ACC112 (cell line): ENCODE results near the gene LYPD6B.

Source experiments
- H2AFZ ChIP-seq: fragments of 200-600 bp; sonication (generic); one replicate; pipeline ENCODE4 v1.6.0; 2017; ENCODE audit warnings: antibody characterized with exemption, low read length; ENCODE audit not compliant: unreplicated experiment
- H3K27ac ChIP-seq: fragments of 200-600 bp; sonication (generic); 2 replicates; pipeline ENCODE4 v1.5.1; 2014; ENCODE audit warnings: low read depth, mild to moderate bottlenecking, antibody characterized with exemption, low read length, moderate library complexity
- H3K27me3 ChIP-seq: fragments of 200-600 bp; sonication (generic); 2 replicates; pipeline ENCODE4 v1.6.1; 2014; ENCODE audit warnings: mild to moderate bottlenecking, antibody characterized with exemption, low read length, moderate library complexity, mixed read lengths; ENCODE audit not compliant: insufficient read depth
- H3K36me3 ChIP-seq: fragments of 200-600 bp; sonication (generic); 2 replicates; pipeline ENCODE4 v1.6.1; 2016; ENCODE audit warnings: mild to moderate bottlenecking, antibody characterized with exemption, low read length, moderate library complexity, mixed read lengths; ENCODE audit not compliant: insufficient read depth
- H3K4me1 ChIP-seq: fragments of 200-600 bp; sonication (generic); one replicate; pipeline ENCODE4 v1.6.1; 2016; ENCODE audit warnings: low read length, mixed read lengths; ENCODE audit not compliant: insufficient read depth, unreplicated experiment, control insufficient read depth
- H3K4me3 ChIP-seq: fragments of 200-600 bp; sonication (generic); 2 replicates; pipeline ENCODE4 v1.5.1; 2014; ENCODE audit warnings: mild to moderate bottlenecking, low read depth, low read length
- H3K79me2 ChIP-seq: fragments of 200-600 bp; sonication (generic); one replicate; pipeline ENCODE4 v1.6.0; 2016; ENCODE audit warnings: low read length; ENCODE audit not compliant: control insufficient read depth, unreplicated experiment, insufficient read depth

The LYPD6B gene

GRCh38 chr2:149175956-149176355 lies 137.5 kb downstream of the LYPD6B start:
- Histone ChIP-seq H3K36me3 (no peaks in the 10 kb centered on the region), H3K4me1 (no peaks in the 10 kb centered on the region), H3K79me2 (no peaks in the 10 kb centered on the region), H3K27me3 (no peaks in the 10 kb centered on the region), H2AFZ (no peak overlapping the region), H3K4me3 (no peak overlapping the region), H3K27ac (no peak overlapping the region)

DNA sequence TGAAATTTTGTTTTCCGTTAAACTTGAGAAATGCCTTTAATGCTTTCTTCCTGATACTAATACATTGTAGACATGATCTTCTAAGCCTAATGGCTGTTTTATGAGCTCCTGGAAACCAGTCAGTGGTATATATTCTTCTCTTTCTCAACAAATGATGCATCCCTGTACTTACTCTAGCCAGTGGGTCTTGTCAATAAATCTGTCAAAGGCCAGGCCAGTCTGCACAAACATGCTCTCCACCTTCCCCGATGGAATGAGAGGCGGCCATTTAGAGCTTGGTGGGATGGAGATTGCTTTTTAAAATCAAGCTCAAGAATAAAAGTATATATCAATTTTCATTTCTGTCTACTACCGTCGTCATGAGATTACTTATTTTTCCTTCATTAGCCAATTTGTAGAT lies 140.1 kb downstream of the LYPD6B start:
- Histone ChIP-seq H3K27me3 (no peaks in the 10 kb centered on the region), H2AFZ (no peak overlapping the region), H3K4me1 (no peaks in the 10 kb centered on the region), H3K36me3 (no peaks in the 10 kb centered on the region), H3K4me3 (no peak overlapping the region), H3K79me2 (no peaks in the 10 kb centered on the region), H3K27ac (no peak overlapping the region)

GRCh38 chr2:149180226-149180875 lies 141.9 kb downstream of the LYPD6B start:
- Histone ChIP-seq H3K36me3 (no peaks in the 10 kb centered on the region), H3K27me3 (no peaks in the 10 kb centered on the region), H2AFZ (no peak overlapping the region), H3K4me3 (no peak overlapping the region), H3K79me2 (no peaks in the 10 kb centered on the region), H3K27ac (no peak overlapping the region), H3K4me1 (no peaks in the 10 kb centered on the region)

GRCh38 chr2:149183187-149183586 lies 144.7 kb downstream of the LYPD6B start:
- Histone ChIP-seq H2AFZ (no peak overlapping the region), H3K79me2 (no peaks in the 10 kb centered on the region), H3K4me3 (no peak overlapping the region), H3K36me3 (no peaks in the 10 kb centered on the region), H3K4me1 (no peaks in the 10 kb centered on the region), H3K27me3 (no peaks in the 10 kb centered on the region), H3K27ac (no peak overlapping the region)

- Histone ChIP-seq H3K79me2 (no peaks in the 10 kb centered on the region), H3K4me3 (no peak overlapping the region), H3K27me3 (no peaks in the 10 kb centered on the region), H3K4me1 (no peaks in the 10 kb centered on the region), H3K27ac (no peak overlapping the region), H2AFZ (no peak overlapping the region), H3K36me3 (no peaks in the 10 kb centered on the region)
Observed at GRCh38 chr2:149184991-149185390, 146.5 kb downstream of the LYPD6B start.

DNA sequence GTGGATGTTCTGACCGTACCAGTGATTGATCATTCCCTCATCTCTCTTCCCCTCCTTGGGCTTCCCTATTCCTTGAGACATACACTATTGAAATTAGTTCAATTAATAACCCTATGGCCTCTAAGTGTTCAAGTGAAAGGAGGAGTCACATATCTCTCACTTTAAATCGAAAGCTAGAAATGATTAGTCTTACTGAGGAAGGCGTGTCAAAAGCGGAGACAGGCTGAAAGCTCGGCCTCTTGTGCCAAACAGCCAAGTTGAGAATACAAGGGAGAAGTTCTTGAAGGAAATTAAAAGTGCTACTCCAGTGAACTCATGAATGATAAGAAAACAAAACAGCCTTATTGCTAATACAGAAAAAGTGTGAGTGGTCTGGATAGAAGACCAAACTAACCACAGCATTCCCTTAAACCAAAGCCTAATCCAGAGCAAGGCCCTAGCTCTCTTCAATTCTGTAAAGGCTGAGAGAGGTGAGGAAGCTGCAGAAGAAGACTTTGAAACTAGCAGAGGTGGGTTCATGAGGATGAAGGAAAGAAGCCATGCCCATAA lies 147.5 kb downstream of the LYPD6B start:
- Histone ChIP-seq H3K27me3 (no peaks in the 10 kb centered on the region), H2AFZ (no peak overlapping the region), H3K4me3 (no peak overlapping the region), H3K36me3 (no peaks in the 10 kb centered on the region), H3K79me2 (no peaks in the 10 kb centered on the region), H3K27ac (no peak overlapping the region), H3K4me1 (no peaks in the 10 kb centered on the region)

DNA sequence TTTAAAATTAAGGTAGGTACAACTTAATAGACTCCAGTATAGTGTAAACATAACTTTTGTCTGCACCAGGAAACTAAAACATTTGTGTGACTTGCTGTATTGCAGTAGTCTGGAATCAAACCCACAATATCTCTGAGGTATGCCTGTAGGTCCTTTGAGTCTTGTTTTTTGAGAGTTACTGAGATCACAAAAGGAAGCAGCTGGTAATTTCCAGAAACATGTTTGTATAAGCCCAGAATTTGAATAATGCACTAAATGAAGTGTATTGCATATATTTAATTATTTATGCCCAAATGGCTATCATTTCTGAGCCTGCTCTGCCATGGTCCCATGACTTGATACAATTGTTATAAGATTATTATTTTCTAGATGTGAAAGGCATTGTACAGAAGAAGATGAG lies 148.6 kb downstream of the LYPD6B start:
- Histone ChIP-seq H3K4me3 (no peak overlapping the region), H3K36me3 (no peaks in the 10 kb centered on the region), H3K4me1 (no peaks in the 10 kb centered on the region), H3K27ac (no peak overlapping the region), H3K79me2 (no peaks in the 10 kb centered on the region), H2AFZ (no peak overlapping the region), H3K27me3 (no peaks in the 10 kb centered on the region)

DNA sequence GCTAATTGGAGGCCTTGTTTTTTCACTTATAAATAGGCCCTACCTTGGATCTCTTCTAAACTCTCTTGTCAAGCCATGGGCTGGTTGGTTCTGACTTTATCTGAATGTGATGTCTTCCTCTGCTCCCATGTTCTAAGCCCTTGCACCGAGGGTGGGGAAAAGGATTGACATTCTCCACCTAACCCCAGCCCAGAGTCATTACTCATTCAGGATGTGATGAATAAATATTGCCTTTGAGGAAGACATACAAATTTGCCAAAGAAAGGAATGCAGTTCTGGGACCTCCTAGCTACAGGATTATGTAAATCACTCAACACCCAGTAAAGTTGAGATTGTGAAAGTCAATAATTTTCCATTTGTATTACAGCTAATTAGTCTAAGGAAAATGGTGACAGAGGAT lies 149.8 kb downstream of the LYPD6B start:
- Histone ChIP-seq H3K27me3 (no peaks in the 10 kb centered on the region), H3K36me3 (no peaks in the 10 kb centered on the region), H3K4me3 (no peak overlapping the region), H3K27ac (no peak overlapping the region), H3K4me1 (no peaks in the 10 kb centered on the region), H3K79me2 (no peaks in the 10 kb centered on the region), H2AFZ (no peak overlapping the region)

GRCh38 chr2:149189769-149190168 lies 151.3 kb downstream of the LYPD6B start:
- no peak overlapping the region for H2AFZ ChIP-seq
- no peaks in the 10 kb centered on the region for H3K36me3 ChIP-seq
- H3K4me3 ChIP-seq, result no peak overlapping the region
- no peaks in the 10 kb centered on the region for H3K4me1 ChIP-seq
- no peaks in the 10 kb centered on the region for H3K79me2 ChIP-seq
- H3K27me3 ChIP-seq, result no peaks in the 10 kb centered on the region
- no peak overlapping the region for H3K27ac ChIP-seq

DNA sequence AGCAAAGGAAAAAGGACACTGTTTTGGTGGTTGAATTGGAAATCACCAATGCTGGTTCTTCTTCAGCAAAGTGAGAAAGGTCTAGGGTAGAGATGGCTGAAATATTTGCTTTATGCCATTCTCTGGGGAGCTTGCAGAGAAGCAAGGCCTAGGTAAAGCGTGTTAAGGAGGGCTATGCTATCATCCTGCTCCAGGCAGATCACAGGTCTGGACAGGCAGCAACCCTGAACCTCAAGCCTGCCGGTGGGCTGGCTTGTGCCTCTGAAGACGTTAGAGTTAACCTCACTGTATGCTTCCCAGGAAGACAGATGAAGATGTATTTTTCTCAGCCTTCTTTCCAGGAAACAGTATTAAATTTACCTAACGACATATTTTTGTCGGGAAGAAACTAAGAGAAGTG lies 153.4 kb downstream of the LYPD6B start:
- Histone ChIP-seq H3K27me3 (no peaks in the 10 kb centered on the region), H3K4me1 (no peaks in the 10 kb centered on the region), H3K36me3 (no peaks in the 10 kb centered on the region), H3K79me2 (no peaks in the 10 kb centered on the region), H3K27ac (no peak overlapping the region), H2AFZ (no peak overlapping the region), H3K4me3 (no peak overlapping the region)

- H3K4me3 ChIP-seq, result no peak overlapping the region
- H3K36me3 ChIP-seq, result no peaks in the 10 kb centered on the region
- H3K27ac ChIP-seq, result no peak overlapping the region
- no peaks in the 10 kb centered on the region for H3K79me2 ChIP-seq
- no peak overlapping the region for H2AFZ ChIP-seq
- H3K4me1 ChIP-seq, result no peaks in the 10 kb centered on the region
- H3K27me3 ChIP-seq, result no peaks in the 10 kb centered on the region
Observed at GRCh38 chr2:149192427-149192826, 153.9 kb downstream of the LYPD6B start.
